Peyer's patch (tissue), 4 donors: ENCODE results near the gene FBLN5.

ENCODE experiments used
- POLR2A ChIP-seq, 2 donors: fragments of 450-650 bp; IDR thresholded peaks; one replicate each; pipeline ENCODE4 v1.5.1; 2017; ENCODE audit warnings: antibody characterized with exemption in 2 of 2, mild to moderate bottlenecking in 2 of 2, moderate library complexity in 2 of 2
- TF ChIP-seq, protein P1 (sequence below), 6 experiments: fragments of 450-650 bp in 4 of 6; fragments of 200-600 bp in 2 of 6; sonication (generic) in 1 of 6; IDR thresholded peaks; one replicate each; pipeline ENCODE4 v1.5.1; 2017 to 2019; ENCODE audit warnings: antibody characterized with exemption in 6 of 6, mild to moderate bottlenecking in 3 of 6, moderate library complexity in 1 of 6

DNA sequence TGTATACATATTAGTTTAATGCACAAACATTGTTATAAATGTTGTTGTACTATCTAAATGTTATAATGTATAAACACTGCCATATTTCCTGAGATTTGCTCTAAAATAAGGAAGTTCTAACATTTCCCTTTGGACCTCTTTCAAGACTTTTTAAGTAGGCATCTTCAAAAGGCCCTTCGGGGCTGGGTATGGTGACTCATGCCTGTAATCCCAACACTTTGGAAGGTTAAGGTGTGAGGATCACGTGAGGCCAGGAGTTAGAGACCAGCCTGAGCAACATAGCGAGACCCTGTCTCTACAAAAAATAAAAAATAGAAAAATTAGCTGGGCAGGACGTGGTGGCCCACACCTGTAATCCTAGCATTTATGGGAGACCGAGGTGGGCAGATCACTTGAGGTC, 35.5 kb downstream of the FBLN5 start:
- TF ChIP-seq, protein P1, sequence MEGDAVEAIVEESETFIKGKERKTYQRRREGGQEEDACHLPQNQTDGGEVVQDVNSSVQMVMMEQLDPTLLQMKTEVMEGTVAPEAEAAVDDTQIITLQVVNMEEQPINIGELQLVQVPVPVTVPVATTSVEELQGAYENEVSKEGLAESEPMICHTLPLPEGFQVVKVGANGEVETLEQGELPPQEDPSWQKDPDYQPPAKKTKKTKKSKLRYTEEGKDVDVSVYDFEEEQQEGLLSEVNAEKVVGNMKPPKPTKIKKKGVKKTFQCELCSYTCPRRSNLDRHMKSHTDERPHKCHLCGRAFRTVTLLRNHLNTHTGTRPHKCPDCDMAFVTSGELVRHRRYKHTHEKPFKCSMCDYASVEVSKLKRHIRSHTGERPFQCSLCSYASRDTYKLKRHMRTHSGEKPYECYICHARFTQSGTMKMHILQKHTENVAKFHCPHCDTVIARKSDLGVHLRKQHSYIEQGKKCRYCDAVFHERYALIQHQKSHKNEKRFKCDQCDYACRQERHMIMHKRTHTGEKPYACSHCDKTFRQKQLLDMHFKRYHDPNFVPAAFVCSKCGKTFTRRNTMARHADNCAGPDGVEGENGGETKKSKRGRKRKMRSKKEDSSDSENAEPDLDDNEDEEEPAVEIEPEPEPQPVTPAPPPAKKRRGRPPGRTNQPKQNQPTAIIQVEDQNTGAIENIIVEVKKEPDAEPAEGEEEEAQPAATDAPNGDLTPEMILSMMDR (IDR thresholded peaks at IDR 0.05), result no peak
- TF ChIP-seq POLR2A (IDR thresholded peaks at IDR 0.05), result no peak
